ENCODE data around the gene EFTUD2.

Gene EFTUD2

GRCh38 chr17:44840936-44841335 lies 58.3 kb downstream of the EFTUD2 start:
- no peak for ATAC-seq
- TF ChIP-seq GLIS3 (CRISPR knock-in tag; IDR thresholded peaks at IDR 0.05) = no peak
- TF ChIP-seq ZFP30 (CRISPR knock-in tag; IDR thresholded peaks at IDR 0.05) = no peak
- TF ChIP-seq PPARA (CRISPR knock-in tag; IDR thresholded peaks at IDR 0.05; ENCODE audit: borderline replicate concordance) = no peak
- no peak for TF ChIP-seq ISL1 (CRISPR knock-in tag; IDR thresholded peaks at IDR 0.05)
- TF ChIP-seq TOX (CRISPR knock-in tag; IDR thresholded peaks at IDR 0.05; ENCODE audit: borderline replicate concordance) = no peak
- TF ChIP-seq ZNF8 (CRISPR knock-in tag; IDR thresholded peaks at IDR 0.05) = no peak

- no peak for ATAC-seq
- TF ChIP-seq ZNF565 (CRISPR knock-in tag; conservative IDR thresholded peaks at IDR 0.05; ENCODE audit: low read depth) (no peak), BACH2 (CRISPR knock-in tag; IDR thresholded peaks at IDR 0.05; ENCODE audit: borderline replicate concordance) (no peak), TCF4 (CRISPR knock-in tag; IDR thresholded peaks at IDR 0.05; ENCODE audit: borderline replicate concordance) (no peak), ZFP3 (CRISPR knock-in tag; IDR thresholded peaks at IDR 0.05) (no peak), CSRNP3 (CRISPR knock-in tag; IDR thresholded peaks at IDR 0.05) (no peak), PPARA (CRISPR knock-in tag; IDR thresholded peaks at IDR 0.05; ENCODE audit: borderline replicate concordance) (no peak), RARB (CRISPR knock-in tag; IDR thresholded peaks at IDR 0.05) (no peak), CSDC2 (CRISPR knock-in tag; IDR thresholded peaks at IDR 0.05) (no peak), ZC3H10 (CRISPR knock-in tag; IDR thresholded peaks at IDR 0.05) (no peak), ARNTL (CRISPR knock-in tag; IDR thresholded peaks at IDR 0.05; ENCODE audit: borderline replicate concordance, low read depth) (no peak), SNAI2 (CRISPR knock-in tag; IDR thresholded peaks at IDR 0.05) (no peak), TSHZ2 (CRISPR knock-in tag; IDR thresholded peaks at IDR 0.05) (no peak), PATZ1 (CRISPR knock-in tag; IDR thresholded peaks at IDR 0.05; ENCODE audit: borderline replicate concordance) (no peak), GLIS3 (CRISPR knock-in tag; IDR thresholded peaks at IDR 0.05) (no peak), POU6F1 (CRISPR knock-in tag; IDR thresholded peaks at IDR 0.05; ENCODE audit: borderline replicate concordance, low read depth) (no peak), ISL1 (CRISPR knock-in tag; IDR thresholded peaks at IDR 0.05) (no peak), CREB5 (CRISPR knock-in tag; IDR thresholded peaks at IDR 0.05; ENCODE audit: low read depth) (no peak), ZNF8 (CRISPR knock-in tag; IDR thresholded peaks at IDR 0.05) (no peak)
Observed at GRCh38 chr17:44840274-44840673, 59.0 kb downstream of the EFTUD2 start.

GRCh38 chr17:44837196-44837595 lies 62.0 kb downstream of the EFTUD2 start:
- no peak for ATAC-seq
- TF ChIP-seq PPARA (CRISPR knock-in tag; IDR thresholded peaks at IDR 0.05; ENCODE audit: borderline replicate concordance) (no peak), SNAI2 (CRISPR knock-in tag; IDR thresholded peaks at IDR 0.05) (no peak), ZNF565 (CRISPR knock-in tag; conservative IDR thresholded peaks at IDR 0.05; ENCODE audit: low read depth) (no peak), OSR1 (CRISPR knock-in tag; IDR thresholded peaks at IDR 0.05) (no peak), ZFP30 (CRISPR knock-in tag; IDR thresholded peaks at IDR 0.05) (no peak), ISL1 (CRISPR knock-in tag; IDR thresholded peaks at IDR 0.05) (no peak), BACH2 (CRISPR knock-in tag; IDR thresholded peaks at IDR 0.05; ENCODE audit: borderline replicate concordance) (no peak), CREB5 (CRISPR knock-in tag; IDR thresholded peaks at IDR 0.05; ENCODE audit: low read depth) (no peak), GLIS3 (CRISPR knock-in tag; IDR thresholded peaks at IDR 0.05) (no peak), CSDC2 (CRISPR knock-in tag; IDR thresholded peaks at IDR 0.05) (no peak), ARNTL (CRISPR knock-in tag; IDR thresholded peaks at IDR 0.05; ENCODE audit: borderline replicate concordance, low read depth) (no peak), RARB (CRISPR knock-in tag; IDR thresholded peaks at IDR 0.05) (no peak), PATZ1 (CRISPR knock-in tag; IDR thresholded peaks at IDR 0.05; ENCODE audit: borderline replicate concordance) (no peak), POU6F1 (CRISPR knock-in tag; IDR thresholded peaks at IDR 0.05; ENCODE audit: borderline replicate concordance, low read depth) (no peak), ZFP3 (CRISPR knock-in tag; IDR thresholded peaks at IDR 0.05) (no peak), ESRRG (CRISPR knock-in tag; IDR thresholded peaks at IDR 0.05) (no peak), TOX (CRISPR knock-in tag; IDR thresholded peaks at IDR 0.05; ENCODE audit: borderline replicate concordance) (no peak)

Measured in SK-N-SH treated with all-trans-retinoic acid at 6 μM for 48 hours (cell line).